WERI-Rb-1 (cell line): ENCODE results near the gene ZBTB20.

Experiments used
- DNase-seq: peaks from one replicate; pipeline ENCODE4 v3.0.0-alpha.2; 2020
- H3K27ac ChIP-seq: fragments of 250-450 bp; sonication (Bioruptor Pico); 2 replicates; pipeline ENCODE4 v1.5.1; 2020; ENCODE audit warnings: mild to moderate bottlenecking, moderate library complexity
- H3K27me3 ChIP-seq: fragments of 250-450 bp; sonication (Bioruptor Pico); 2 replicates; pipeline ENCODE4 v1.5.1; 2021; ENCODE audit warnings: mild to moderate bottlenecking, low read depth, moderate library complexity; ENCODE audit not compliant: insufficient read depth, severe bottlenecking
- H3K36me3 ChIP-seq: fragments of 250-450 bp; sonication (Bioruptor Pico); 2 replicates; pipeline ENCODE4 v1.5.1; 2020; ENCODE audit warnings: mild to moderate bottlenecking, moderate library complexity
- H3K4me3 ChIP-seq: 2 replicates; pipeline ENCODE4 v1.5.1; 2011; ENCODE audit warnings: low read depth, mild to moderate bottlenecking, control low read depth, low read length
- H3K9me3 ChIP-seq: fragments of 250-450 bp; sonication (Bioruptor Pico); 2 replicates; pipeline ENCODE4 v1.5.1; 2021; ENCODE audit warnings: mild to moderate bottlenecking, moderate library complexity; ENCODE audit not compliant: severe bottlenecking
- TF ChIP-seq, protein P1 (sequence below): IDR thresholded peaks from 2 replicates; pipeline ENCODE4 v1.5.1; 2011; ENCODE audit warnings: low read depth, mild to moderate bottlenecking, control low read depth, inconsistent platforms, low read length

ZBTB20 gene

DNA sequence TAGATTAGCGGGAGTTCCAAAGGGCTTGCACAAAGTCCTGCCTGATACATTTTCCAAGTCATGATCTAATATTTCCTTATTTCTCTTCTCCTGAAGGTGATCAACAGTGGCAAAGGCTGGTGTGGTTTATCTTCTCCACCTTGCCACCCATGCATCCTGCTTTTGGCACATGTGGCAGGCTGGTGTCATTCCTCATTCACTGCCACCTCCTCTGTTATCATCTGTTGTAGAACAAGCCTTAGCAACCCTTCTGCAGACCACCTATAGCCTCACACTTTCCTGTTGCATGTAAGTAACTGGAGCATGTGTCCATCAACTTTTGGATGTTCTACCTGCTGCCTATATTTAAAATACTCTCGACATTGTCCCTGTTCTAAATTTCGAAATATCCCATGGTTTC, 294.1 kb downstream of the ZBTB20 start:
- H3K36me3 ChIP-seq, result no peaks in the 10 kb centered on the region
- no peaks in the 10 kb centered on the region for H3K9me3 ChIP-seq
- TF ChIP-seq, protein P1, sequence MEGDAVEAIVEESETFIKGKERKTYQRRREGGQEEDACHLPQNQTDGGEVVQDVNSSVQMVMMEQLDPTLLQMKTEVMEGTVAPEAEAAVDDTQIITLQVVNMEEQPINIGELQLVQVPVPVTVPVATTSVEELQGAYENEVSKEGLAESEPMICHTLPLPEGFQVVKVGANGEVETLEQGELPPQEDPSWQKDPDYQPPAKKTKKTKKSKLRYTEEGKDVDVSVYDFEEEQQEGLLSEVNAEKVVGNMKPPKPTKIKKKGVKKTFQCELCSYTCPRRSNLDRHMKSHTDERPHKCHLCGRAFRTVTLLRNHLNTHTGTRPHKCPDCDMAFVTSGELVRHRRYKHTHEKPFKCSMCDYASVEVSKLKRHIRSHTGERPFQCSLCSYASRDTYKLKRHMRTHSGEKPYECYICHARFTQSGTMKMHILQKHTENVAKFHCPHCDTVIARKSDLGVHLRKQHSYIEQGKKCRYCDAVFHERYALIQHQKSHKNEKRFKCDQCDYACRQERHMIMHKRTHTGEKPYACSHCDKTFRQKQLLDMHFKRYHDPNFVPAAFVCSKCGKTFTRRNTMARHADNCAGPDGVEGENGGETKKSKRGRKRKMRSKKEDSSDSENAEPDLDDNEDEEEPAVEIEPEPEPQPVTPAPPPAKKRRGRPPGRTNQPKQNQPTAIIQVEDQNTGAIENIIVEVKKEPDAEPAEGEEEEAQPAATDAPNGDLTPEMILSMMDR, result no peak
- H3K27ac ChIP-seq, result no peak overlapping the region
- no peak overlapping the region for H3K4me3 ChIP-seq
- no peaks in the 10 kb centered on the region for H3K27me3 ChIP-seq
- DNase-seq, result no peak

DNA sequence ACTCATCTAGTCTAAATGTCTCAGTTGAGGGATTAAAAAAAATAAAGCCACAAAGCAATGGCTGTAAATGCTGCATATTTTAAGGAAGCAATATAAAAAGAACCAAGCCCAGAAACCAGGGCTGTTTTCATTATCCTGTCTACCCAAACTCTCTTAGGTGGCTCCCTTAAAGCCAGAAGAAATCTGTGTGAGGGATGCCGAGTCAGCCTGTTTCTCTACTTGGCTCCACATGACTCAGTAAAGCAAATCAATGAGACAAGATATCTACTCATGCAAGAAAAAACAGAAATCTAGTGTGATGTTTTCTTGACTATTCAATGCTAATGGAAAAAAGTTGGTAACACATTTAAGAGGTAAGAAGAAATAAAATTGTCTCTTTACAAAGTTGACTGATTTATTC, 296.2 kb downstream of the ZBTB20 start:
- DNase-seq, result no peak
- H3K9me3 ChIP-seq, result no peaks in the 10 kb centered on the region
- TF ChIP-seq, protein P1, result no peak
- no peaks in the 10 kb centered on the region for H3K27me3 ChIP-seq
- H3K27ac ChIP-seq, result no peak overlapping the region
- no peak overlapping the region for H3K4me3 ChIP-seq
- no peaks in the 10 kb centered on the region for H3K36me3 ChIP-seq

DNA sequence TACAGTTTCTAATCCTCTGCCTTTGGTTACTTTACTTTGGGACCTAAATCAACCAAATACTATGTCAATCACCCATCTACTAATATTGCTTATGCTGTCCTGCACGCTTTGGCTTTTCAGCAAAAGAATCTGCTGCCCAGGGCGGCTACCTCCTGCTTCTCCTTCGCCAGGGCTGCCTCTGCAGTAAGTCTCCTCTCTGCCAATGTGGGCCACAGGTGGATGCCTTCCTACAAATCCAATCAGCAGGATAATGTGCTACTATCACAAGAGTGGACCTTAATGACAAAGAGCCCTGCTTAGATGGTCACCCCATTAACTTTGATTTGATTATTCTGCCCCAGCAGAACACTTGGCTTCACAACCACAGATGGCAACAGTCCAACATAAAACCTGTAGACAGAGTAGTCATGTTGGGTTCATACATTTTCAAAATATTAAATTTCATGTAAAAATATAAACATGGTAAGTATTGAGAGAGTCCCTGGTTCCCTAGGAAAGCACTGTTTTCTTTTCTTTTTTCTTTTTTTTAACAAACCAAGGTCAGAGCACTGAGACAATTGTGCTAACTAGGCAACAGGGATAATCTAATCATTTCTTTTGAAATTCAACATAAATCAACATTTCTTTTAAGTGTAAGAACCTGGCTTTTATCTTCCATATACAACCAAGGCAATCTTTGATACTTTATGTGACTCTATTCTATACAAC, 298.3 kb downstream of the ZBTB20 start:
- no peaks in the 10 kb centered on the region for H3K9me3 ChIP-seq
- H3K27me3 ChIP-seq, result no peaks in the 10 kb centered on the region
- no peak overlapping the region for H3K27ac ChIP-seq
- no peaks in the 10 kb centered on the region for H3K36me3 ChIP-seq
- H3K4me3 ChIP-seq, result no peak overlapping the region
- no peak for DNase-seq
- TF ChIP-seq, protein P1, result no peak

DNA sequence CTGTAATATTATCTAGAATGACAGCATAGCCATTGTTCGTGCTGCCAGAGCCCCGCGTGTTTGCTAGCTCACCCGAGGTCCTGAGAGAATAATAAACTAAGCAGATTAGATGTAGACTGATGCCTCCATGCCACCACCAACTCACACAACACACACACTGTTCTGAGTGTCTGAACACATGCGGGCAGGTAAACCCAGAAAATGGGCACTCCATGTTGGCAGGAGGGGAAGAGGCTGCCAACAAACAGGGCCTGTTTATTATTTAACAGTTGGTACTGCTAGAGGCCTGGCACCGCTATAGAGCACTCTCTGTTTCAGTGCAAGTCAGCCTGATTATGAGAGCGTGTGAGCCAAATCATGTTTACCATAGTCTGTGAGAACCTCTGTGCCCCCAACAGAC, 299.0 kb downstream of the ZBTB20 start:
- Histone ChIP-seq H3K4me3 (no peak overlapping the region), H3K9me3 (no peaks in the 10 kb centered on the region), H3K36me3 (no peaks in the 10 kb centered on the region), H3K27me3 (no peaks in the 10 kb centered on the region), H3K27ac (no peak overlapping the region)
- DNase-seq, result no peak
- TF ChIP-seq, protein P1, result no peak

DNA sequence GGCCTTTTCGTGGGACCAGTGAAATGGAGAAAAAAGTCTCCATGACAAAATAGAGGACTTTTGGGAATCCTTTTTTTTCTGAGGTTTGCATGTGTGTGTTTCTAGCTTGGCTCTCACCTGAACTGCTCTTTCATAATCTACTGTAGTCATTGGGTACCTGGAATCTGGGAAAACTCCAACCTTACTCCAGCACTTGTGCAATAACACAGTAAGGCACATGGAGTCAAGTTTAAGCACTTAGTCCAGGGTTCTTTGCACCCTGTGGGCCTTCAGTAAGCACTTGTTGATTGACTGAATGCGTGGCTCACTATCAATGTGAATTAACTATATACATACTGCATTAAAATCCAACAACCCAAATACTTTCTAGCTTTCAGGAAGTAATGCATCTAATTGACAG, 299.5 kb downstream of the ZBTB20 start:
- no peak overlapping the region for H3K27ac ChIP-seq

More for the DNA sequence above, 299.5 kb downstream of the ZBTB20 start:
- H3K9me3 ChIP-seq, result no peaks in the 10 kb centered on the region
- DNase-seq, result no peak
- TF ChIP-seq, protein P1, result no peak
- H3K27me3 ChIP-seq, result no peaks in the 10 kb centered on the region
- no peak overlapping the region for H3K4me3 ChIP-seq
- no peaks in the 10 kb centered on the region for H3K36me3 ChIP-seq
